Thymus (tissue), 11 donors: ENCODE results near the gene FIBCD1. TPM values are rescaled to one million over a fixed set of nuclear protein-coding genes. Genes with fewer than 3 reads are reported as not detected.

Experiments used
- DNase-seq, 9 donors: peaks; one replicate each; pipeline ENCODE4 v3.0.0-alpha.2; 2013; ENCODE audit warnings: low spot score in 9 of 9, low read depth in 6 of 9, missing footprints in 1 of 9
- H3K27ac ChIP-seq, 2 donors: one replicate each; pipeline ENCODE4 v1.5.1; 2013; ENCODE audit warnings: control low read depth in 1 of 2, low read depth in 1 of 2, low read length in 1 of 2, mild to moderate bottlenecking in 1 of 2, moderate library complexity in 1 of 2
- H3K27me3 ChIP-seq, 2 donors: one replicate each; pipeline ENCODE4 v1.5.1; 2013; ENCODE audit warnings: low read length in 1 of 2; ENCODE audit not compliant: control insufficient read depth in 2 of 2, insufficient read depth in 1 of 2
- H3K36me3 ChIP-seq, 2 donors: one replicate each; pipeline ENCODE4 v1.5.1; 2013; ENCODE audit warnings: low read length in 1 of 2, mild to moderate bottlenecking in 1 of 2, moderate library complexity in 1 of 2; ENCODE audit not compliant: control insufficient read depth in 2 of 2, insufficient read depth in 2 of 2
- H3K4me1 ChIP-seq, 2 donors: one replicate each; pipeline ENCODE4 v1.5.1; 2013; ENCODE audit warnings: low read length in 2 of 2; ENCODE audit not compliant: control insufficient read depth in 2 of 2, insufficient read depth in 2 of 2
- H3K4me3 ChIP-seq, 2 donors: one replicate each; pipeline ENCODE4 v1.5.1; 2013; ENCODE audit warnings: low read length in 2 of 2, control low read depth in 1 of 2, mild to moderate bottlenecking in 1 of 2
- H3K9me3 ChIP-seq, 2 donors: one replicate each; pipeline ENCODE4 v1.5.1; 2013; ENCODE audit warnings: low read length in 1 of 2, mild to moderate bottlenecking in 1 of 2; ENCODE audit not compliant: control insufficient read depth in 2 of 2, insufficient read depth in 1 of 2
- WGBS: extraction: QIAGEN DNeasy Blood & Tissue Kit; methylation state at CpG from one replicate; pipeline ENCODE4 v1.1.7; 2013; 5-methylcytosine and 5-hydroxymethylcytosine counted together
- polyA plus RNA-seq: library from polyadenylated mRNA; stranded (reverse); fragments of 200-250 nt; gene quantifications from one replicate; pipeline ENCODE4 v1.2.3, GENCODE V29; 2013
- total RNA-seq: library from RNA; stranded (reverse); fragments of 120-200 nt; gene quantifications from one replicate; pipeline ENCODE4 v1.2.4, GENCODE V29; 2013
- donor health status: healthy.

Gene FIBCD1
- total and polyA plus RNA-seq, 2 donors, result 0.05 to 0.09 TPM

DNA sequence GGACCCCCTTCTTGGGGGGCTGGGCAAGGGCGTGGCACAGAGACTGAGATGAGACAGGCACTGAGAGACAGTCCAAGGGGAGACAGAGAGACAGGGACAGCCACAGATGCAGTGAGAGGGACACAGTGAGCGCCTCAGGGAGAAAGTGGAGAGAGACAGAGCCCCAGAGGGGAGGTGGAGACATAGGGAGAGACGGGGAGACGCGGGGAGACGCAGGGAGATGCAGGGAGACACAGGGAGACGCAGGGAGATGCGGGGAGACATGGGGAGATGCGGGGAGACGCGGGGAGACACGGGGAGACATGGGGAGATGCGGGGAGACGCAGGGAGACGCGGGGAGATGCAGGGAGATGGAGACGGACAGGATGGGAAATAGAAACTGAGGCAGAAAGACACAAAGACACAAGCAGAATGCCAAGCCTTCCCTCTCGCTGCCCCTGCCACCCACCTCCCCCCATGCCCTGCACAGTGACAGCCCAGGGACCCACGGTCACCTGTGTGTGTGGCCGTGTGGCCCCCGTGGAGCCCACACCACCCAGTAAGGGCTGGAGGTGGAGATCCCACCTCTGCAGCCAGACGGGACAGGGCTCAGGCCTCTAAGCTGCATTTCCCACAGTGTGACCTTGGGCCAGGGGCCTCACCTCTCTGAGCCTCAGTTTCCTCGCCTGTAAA, 8.8 kb downstream of the FIBCD1 start:
- 92% methylated on average over 23 of the region's 23 CpGs for WGBS
- no peaks in the 10 kb centered on the region for H3K36me3 ChIP-seq
- no peak overlapping the region for H3K4me3 ChIP-seq
- DNase-seq, result no peak
- no peaks in the 10 kb centered on the region for H3K9me3 ChIP-seq
- H3K27me3 ChIP-seq, result peaks cover 5 to 51% of the 10 kb centered on the region in 2 donors
- H3K4me1 ChIP-seq, result no peaks in the 10 kb centered on the region
- no peak overlapping the region for H3K27ac ChIP-seq

DNA sequence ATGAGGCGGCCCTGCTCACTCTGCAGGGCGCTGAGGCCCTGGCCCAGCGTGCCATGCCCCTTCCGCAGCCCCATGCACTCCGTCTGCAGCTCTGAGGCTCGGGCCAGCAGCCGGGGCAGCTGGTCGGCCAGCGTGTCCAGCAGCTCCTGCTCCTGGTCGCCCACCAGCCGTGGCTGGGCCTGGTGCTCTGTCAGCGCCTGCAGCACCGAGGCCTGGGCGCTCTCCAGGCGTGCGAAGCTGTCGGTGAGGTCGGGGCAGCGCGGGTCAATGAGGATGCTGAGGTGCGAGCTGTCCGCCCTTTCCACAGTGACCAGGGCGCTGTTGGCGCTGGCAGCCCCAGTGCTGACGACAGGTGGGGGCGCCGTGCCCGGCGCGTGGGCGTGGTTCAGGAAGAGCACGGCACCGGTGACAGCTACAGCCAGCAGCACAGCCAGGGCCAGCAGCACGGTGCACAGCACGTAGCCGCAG, 9.4 kb downstream of the FIBCD1 start:
- Histone ChIP-seq H3K27ac (no peak overlapping the region), H3K4me1 (no peaks in the 10 kb centered on the region), H3K4me3 (no peak overlapping the region), H3K36me3 (no peaks in the 10 kb centered on the region), H3K27me3 (peaks cover 3 to 47% of the 10 kb centered on the region in 2 donors), H3K9me3 (no peaks in the 10 kb centered on the region)
- WGBS, result 93% methylated on average over 36 of the region's 36 CpGs
- DNase-seq, result no peak

DNA sequence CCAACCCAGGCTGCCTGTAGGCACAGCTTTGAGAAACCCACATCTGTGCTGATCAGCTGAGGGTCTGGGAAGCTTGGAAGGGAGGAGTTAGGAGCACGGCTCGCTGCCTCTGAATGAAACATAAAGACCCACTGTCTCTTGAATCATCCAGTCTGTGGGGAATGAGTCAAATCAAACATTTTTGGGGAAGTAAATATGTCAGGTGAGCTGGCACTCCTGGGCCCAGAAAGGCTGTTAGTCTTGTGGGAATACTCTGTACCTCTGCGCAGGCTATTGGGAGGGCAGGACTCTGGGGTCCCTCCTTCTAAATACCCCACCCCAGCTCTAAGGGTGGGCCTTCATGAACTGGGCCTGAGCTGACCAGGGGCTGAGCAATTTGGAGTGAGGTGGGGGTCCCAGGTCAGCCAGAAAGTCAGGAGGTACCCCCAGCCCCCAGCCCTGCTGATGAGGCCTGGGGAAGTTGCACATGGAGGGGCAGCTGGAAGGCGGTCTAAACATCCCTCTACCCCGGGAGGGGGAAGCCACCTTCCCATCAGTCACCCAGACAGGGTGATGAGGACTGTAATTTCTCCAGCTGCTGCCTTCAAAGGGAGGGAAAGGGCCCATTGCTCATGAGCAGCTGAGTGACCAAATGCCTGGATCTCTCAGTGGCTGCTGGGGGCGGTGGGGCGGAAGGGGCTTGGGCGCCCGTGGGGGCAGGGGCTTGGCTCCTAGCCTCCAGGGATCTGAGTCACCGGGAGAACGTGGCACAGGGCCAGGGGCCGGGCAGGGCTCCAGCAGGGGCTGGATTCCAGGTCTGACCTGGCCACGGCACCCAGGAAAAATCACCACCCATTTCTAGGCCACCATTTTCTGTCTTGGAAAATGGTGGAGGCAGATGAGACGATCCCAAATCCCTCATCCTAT, 10.8 kb downstream of the FIBCD1 start:
- peaks cover 3 to 34% of the 10 kb centered on the region in 2 donors for H3K27me3 ChIP-seq
- DNase-seq, result no peak
- H3K9me3 ChIP-seq, result no peaks in the 10 kb centered on the region
- WGBS, result 83% methylated on average over 14 of the region's 14 CpGs
- H3K36me3 ChIP-seq, result no peaks in the 10 kb centered on the region
- no peaks in the 10 kb centered on the region for H3K4me1 ChIP-seq
- no peak overlapping the region for H3K4me3 ChIP-seq
- H3K27ac ChIP-seq, result no peak overlapping the region

DNA sequence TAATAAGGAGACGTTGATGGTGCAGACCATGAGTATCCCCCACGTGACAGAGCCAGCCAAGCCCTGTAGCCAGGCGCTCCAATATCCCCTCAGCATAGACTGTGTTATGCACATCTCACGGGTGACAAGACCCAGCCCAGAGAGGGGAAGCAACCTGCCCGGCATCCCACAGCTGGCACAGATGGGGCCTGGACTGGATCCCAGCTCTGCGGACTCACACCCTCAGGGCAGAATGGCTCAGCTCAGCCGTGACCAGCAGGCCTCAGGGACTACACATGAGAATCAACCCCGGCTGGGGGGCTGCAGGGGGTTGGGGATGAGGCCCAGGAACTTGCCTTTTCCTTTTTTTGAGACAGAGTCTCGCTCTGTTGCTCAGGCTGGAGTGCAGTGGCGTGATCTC, 11.7 kb downstream of the FIBCD1 start:
- peaks cover 1 to 31% of the 10 kb centered on the region in 2 donors for H3K27me3 ChIP-seq
- H3K4me3 ChIP-seq, result no peak overlapping the region
- no peaks in the 10 kb centered on the region for H3K4me1 ChIP-seq
- H3K9me3 ChIP-seq, result no peaks in the 10 kb centered on the region
- no peak overlapping the region for H3K27ac ChIP-seq
- no peak for DNase-seq
- 95% methylated on average over 10 of the region's 10 CpGs for WGBS
- H3K36me3 ChIP-seq, result no peaks in the 10 kb centered on the region

DNA sequence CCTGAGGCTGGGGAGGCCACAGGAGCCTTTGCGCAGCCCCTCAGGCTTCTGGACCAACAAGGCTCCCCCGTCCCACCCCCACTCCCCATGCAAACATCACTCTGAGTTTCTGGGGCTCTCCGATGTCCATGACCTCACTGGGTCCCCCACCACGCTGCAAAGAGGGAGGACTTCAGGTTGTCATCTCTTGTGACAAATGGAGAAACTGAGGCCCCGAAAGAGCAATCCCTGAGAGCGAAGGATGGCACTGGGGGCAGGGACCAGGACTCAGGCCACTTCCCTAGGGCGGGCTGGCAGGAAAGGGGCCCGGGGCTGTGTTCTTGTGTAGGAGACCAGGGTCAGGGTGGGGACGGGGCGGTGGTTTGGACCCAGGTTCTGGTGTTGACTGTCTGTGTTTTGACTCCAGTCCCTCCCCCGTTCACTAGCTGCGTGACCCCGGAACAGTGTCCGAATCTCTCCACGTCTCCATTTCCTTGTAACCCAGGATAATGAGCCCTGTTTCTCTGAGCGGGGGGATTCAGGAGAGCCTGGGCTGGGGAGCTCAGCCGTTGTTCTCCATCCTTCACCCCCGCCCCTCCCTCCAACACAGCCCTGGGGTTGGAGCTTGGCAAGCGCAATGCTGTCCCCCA, 13.9 kb downstream of the FIBCD1 start:
- WGBS, result 88% methylated on average over 19 of the region's 19 CpGs
- no peak overlapping the region for H3K4me3 ChIP-seq
- no peak for DNase-seq
- H3K27me3 ChIP-seq, result peaks cover 0 to 27% of the 10 kb centered on the region in 2 donors
- no peaks in the 10 kb centered on the region for H3K4me1 ChIP-seq
- H3K27ac ChIP-seq, result no peak overlapping the region
- H3K36me3 ChIP-seq, result no peaks in the 10 kb centered on the region
- no peaks in the 10 kb centered on the region for H3K9me3 ChIP-seq

DNA sequence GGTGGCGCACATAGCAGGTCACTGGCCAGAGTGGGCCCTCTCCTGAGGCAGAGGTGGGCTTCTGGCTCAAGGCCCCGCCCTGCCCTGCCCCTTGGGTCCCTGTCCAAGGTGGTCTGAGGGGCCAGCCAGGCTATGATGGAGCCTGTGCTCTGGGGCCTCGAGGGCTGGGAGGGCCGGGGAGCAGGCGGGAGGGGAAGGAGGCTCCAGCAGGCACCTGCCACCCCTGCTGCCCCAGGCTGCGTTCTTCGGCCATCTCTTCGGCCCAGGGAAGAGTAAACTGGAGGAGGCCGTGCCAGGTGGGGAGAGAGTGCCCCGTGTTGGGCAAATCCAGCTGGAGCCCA, 14.6 kb downstream of the FIBCD1 start:
- Histone ChIP-seq H3K4me3 (no peak overlapping the region), H3K4me1 (no peaks in the 10 kb centered on the region), H3K9me3 (no peaks in the 10 kb centered on the region), H3K27me3 (peaks cover 0 to 28% of the 10 kb centered on the region in 2 donors), H3K36me3 (no peaks in the 10 kb centered on the region), H3K27ac (no peak overlapping the region)
- no peak for DNase-seq
- WGBS, result 83% methylated on average over 10 of the region's 10 CpGs

DNA sequence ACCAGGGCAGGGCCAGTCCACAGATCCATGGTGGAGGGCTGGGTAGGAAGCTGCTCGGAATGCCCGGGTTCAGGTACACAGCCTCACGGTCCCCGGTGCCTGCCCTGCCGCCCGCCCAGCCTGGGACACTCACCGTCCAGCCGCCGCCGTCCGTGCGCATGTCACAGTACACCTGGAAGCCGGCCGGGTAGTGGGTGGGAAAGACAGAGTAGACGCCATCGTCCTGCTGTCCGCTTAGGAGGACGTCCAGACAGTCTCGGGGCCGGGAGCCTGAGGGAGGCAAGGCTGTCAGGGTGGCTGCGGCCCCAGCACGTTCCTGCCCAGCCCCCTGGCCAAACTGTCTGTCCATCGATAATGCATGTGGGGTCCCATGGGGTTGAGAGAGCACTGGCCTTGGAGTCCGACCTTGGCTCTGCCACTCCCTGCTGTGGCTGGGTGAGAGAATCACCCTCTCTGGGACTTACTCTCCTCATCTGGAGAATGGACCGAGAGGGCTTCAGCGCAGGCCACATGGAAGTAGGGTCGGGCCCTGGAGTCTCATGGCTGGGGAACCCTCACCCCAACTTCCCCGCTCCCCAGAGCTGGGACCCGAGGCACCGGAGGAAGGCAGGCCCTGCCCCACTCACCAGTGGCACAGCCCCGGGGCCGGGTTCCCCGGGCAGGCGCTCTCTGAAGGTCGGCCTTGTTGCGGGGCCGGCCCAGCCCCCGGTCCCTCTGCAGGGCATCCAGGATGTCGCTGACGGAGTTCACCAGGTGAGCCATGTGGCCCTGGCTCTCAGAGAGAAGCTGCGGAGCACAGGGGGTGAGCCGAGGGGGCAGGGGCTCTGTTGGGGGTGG, 15.2 kb downstream of the FIBCD1 start:
- Histone ChIP-seq H3K36me3 (no peaks in the 10 kb centered on the region), H3K4me3 (no peak overlapping the region), H3K27me3 (peaks cover 0 to 31% of the 10 kb centered on the region in 2 donors), H3K4me1 (no peaks in the 10 kb centered on the region), H3K27ac (no peak overlapping the region), H3K9me3 (no peaks in the 10 kb centered on the region)
- 90% methylated on average over 42 of the region's 42 CpGs for WGBS
- DNase-seq, result no peak

DNA sequence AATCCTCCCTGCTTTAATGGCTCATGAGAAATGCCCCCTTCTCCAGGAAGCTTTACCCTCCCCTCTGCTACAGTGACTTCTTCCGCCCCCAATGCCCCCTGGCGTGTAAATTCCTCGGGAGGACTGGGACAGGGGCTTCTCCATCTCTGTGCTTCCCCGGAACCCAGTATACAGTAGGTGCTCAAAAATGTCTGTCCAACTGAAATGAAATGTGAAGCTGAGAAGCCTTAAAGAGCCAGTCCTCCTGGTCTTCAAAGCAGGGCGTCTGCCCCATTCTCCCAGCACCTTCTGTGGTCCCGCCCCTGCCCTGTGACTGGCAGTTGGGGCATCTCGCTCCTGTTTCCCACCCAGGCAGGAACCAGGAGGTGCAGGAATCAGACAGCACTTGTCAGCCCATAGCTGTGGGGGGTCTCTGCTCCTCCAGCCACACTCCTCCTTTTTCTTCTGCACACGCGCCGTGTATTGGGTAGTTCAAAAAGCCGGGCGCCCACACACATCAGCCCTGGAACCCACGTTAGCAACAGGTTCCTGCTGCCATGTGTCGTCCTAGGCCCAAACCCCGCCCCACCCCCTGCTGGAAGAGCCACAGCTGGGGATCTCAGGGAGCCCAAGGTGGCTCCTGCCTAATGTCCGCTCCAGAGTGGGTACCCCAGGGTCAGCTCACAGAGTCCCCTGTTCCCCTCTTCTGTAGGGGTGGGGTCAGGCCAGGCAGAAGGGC, 16.0 kb downstream of the FIBCD1 start:
- H3K27me3 ChIP-seq, result peaks cover 0 to 31% of the 10 kb centered on the region in 2 donors
- no peak for DNase-seq
- H3K36me3 ChIP-seq, result no peaks in the 10 kb centered on the region
- no peaks in the 10 kb centered on the region for H3K4me1 ChIP-seq
- H3K4me3 ChIP-seq, result no peak overlapping the region
- no peak overlapping the region for H3K27ac ChIP-seq
- WGBS, result 79% methylated on average over 16 of the region's 16 CpGs
- no peaks in the 10 kb centered on the region for H3K9me3 ChIP-seq
